Measurements from ENCODE around the gene PTPRQ.

DNA sequence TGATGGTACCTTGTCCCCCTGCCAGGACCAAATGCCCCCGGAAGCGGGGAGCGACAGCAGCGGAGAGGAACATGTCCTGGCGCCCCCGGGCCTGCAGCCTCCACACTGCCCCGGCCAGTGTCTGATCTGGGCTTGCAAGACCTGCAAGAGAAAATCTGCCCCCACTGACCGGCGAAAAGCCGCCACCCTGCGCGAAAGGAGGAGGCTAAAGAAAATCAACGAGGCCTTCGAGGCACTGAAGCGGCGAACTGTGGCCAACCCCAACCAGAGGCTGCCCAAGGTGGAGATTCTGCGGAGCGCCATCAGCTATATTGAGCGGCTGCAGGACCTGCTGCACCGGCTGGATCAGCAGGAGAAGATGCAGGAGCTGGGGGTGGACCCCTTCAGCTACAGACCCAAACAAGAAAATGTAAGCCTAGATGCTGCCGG lies 263.8 kb downstream of the PTPRQ start:
- TF ChIP-seq, protein P1, sequence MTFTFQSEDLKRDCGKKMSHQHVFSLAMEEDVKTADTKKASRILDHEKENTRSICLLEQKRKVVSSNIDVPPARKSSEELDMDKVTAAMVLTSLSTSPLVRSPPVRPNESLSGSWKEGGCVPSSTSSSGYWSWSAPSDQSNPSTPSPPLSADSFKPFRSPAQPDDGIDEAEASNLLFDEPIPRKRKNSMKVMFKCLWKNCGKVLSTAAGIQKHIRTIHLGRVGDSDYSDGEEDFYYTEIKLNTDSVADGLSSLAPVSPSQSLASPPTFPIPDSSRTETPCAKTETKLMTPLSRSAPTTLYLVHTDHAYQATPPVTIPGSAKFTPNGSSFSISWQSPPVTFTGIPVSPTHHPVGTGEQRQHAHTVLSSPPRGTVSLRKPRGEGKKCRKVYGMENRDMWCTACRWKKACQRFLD (tag by site-specific recombination; IDR thresholded peaks at IDR 0.05): no peak
- TF ChIP-seq, protein P2, sequence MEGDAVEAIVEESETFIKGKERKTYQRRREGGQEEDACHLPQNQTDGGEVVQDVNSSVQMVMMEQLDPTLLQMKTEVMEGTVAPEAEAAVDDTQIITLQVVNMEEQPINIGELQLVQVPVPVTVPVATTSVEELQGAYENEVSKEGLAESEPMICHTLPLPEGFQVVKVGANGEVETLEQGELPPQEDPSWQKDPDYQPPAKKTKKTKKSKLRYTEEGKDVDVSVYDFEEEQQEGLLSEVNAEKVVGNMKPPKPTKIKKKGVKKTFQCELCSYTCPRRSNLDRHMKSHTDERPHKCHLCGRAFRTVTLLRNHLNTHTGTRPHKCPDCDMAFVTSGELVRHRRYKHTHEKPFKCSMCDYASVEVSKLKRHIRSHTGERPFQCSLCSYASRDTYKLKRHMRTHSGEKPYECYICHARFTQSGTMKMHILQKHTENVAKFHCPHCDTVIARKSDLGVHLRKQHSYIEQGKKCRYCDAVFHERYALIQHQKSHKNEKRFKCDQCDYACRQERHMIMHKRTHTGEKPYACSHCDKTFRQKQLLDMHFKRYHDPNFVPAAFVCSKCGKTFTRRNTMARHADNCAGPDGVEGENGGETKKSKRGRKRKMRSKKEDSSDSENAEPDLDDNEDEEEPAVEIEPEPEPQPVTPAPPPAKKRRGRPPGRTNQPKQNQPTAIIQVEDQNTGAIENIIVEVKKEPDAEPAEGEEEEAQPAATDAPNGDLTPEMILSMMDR (tag by site-specific recombination; IDR thresholded peaks at IDR 0.05): no peak
- TF ChIP-seq ZNF501 (tag by site-specific recombination; IDR thresholded peaks at IDR 0.05) (no peak), OSR2 (tag by site-specific recombination; IDR thresholded peaks at IDR 0.05) (no peak)

All from HEK293 (cell line).